AG04449 (cell line): ENCODE data around the gene ETHE1.

Source experiments
- CTCF ChIA-PET: fragments of 350-600 bp; formaldehyde crosslinking; extraction: SDS; loops from one replicate; lab custom pipeline; 2021; ENCODE audit warnings: antibody characterized with exemption; lab: Yijun Ruan, JAX
- POLR2A ChIA-PET: fragments of 400-600, 350-600 bp; formaldehyde crosslinking; extraction: SDS; loops from one replicate; lab custom pipeline; 2020; ENCODE audit warnings: antibody characterized with exemption, inconsistent platforms; lab: Yijun Ruan, JAX
- DNase-seq: peaks from one replicate; pipeline ENCODE4 v3.0.0-alpha.2; 2010; ENCODE audit warnings: low read depth, low spot score
- H3K4me3 ChIP-seq: 2 replicates; pipeline ENCODE4 v1.5.1; 2011; ENCODE audit warnings: low read depth, mild to moderate bottlenecking, control low read depth, low read length
- CTCF ChIP-seq: IDR thresholded peaks from one replicate; pipeline ENCODE4 v1.5.1; 2011; ENCODE audit warnings: mild to moderate bottlenecking, moderate library complexity, low read length, control low read depth, inconsistent platforms; ENCODE audit not compliant: insufficient read depth; ENCODE audit errors: missing control alignments

ETHE1 gene

GRCh38 chr19:43545981-43546380, 19.0 kb upstream of the ETHE1 start:
- CTCF ChIA-PET, result interaction anchor here (4.0 to 17.0 kb wide), 2 partner anchors 10 to 11 kb away, joined by 23 to 208 read pairs; no protein-coding TSS in a partner anchor
- no peak for TF ChIP-seq CTCF
- POLR2A ChIA-PET, result no interaction called here
- no peak for DNase-seq
- no peak overlapping the region for H3K4me3 ChIP-seq

- ChIA-PET POLR2A (no interaction called here), CTCF (interaction anchor here (0.9 to 17.0 kb wide), 4 partner anchors 10 to 49 kb away, joined by 3 to 208 read pairs (median 14); partner anchors contain the start of gene ZNF575)
- no peak for TF ChIP-seq CTCF
- DNase-seq, result no peak
- no peak overlapping the region for H3K4me3 ChIP-seq
Observed at GRCh38 chr19:43545276-43545675, 18.3 kb upstream of the ETHE1 start.

- DNase-seq, result no peak
- TF ChIP-seq CTCF, result no peak
- POLR2A ChIA-PET, result no interaction called here
- CTCF ChIA-PET, result interaction anchor here (1.0 to 17.0 kb wide), 3 partner anchors 8 to 51 kb away, joined by 5 to 208 read pairs (median 23); no protein-coding TSS in a partner anchor
- no peak overlapping the region for H3K4me3 ChIP-seq
Observed at GRCh38 chr19:43544077-43544476, 17.1 kb upstream of the ETHE1 start.

GRCh38 chr19:43541920-43542650, 15.1 kb upstream of the ETHE1 start:
- ChIA-PET CTCF (interaction anchor here (0.8 to 17.0 kb wide), 2 partner anchors 8 to 15 kb away, joined by 3 to 208 read pairs; no protein-coding TSS in a partner anchor), POLR2A (no interaction called here)
- DNase-seq, result no peak
- no peak for TF ChIP-seq CTCF
- no peak overlapping the region for H3K4me3 ChIP-seq

- ChIA-PET POLR2A (no interaction called here), CTCF (interaction anchor here (17.0 kb wide), 1 partner anchor 16 kb away, joined by 208 read pairs; no protein-coding TSS in a partner anchor)
Observed at GRCh38 chr19:43540381-43540780, 13.4 kb upstream of the ETHE1 start.

More at GRCh38 chr19:43540381-43540780, 13.4 kb upstream of the ETHE1 start:
- DNase-seq, result no peak
- H3K4me3 ChIP-seq, result no peak overlapping the region
- no peak for TF ChIP-seq CTCF
